HEK293T (cell line): Measurements from ENCODE around the gene SCYGR7.

Source experiments
- CTCF ChIA-PET: fragments of 350-600 bp; formaldehyde crosslinking; extraction: SDS; loops from one replicate; lab custom pipeline; 2021; ENCODE audit warnings: antibody characterized with exemption, inconsistent platforms; lab: Yijun Ruan, JAX
- POLR2A ChIA-PET: fragments of 350-600 bp; formaldehyde crosslinking; extraction: SDS; loops from one replicate; lab custom pipeline; 2020; ENCODE audit warnings: antibody characterized with exemption, inconsistent platforms; lab: Yijun Ruan, JAX
- DNase-seq: peaks from one replicate; pipeline ENCODE4 v3.0.0; 2012; ENCODE audit warnings: mixed read lengths; ENCODE audit errors: extremely low spot score
- ARNT ChIP-seq: fragments of 450-650 bp; IDR thresholded peaks from 2 replicates; pipeline ENCODE4 v1.6.1; 2017; ENCODE audit warnings: mild to moderate bottlenecking
- BHLHE40 ChIP-seq: fragments of 450-650 bp; IDR thresholded peaks from 2 replicates; pipeline ENCODE4 v1.6.1; 2016; ENCODE audit warnings: mild to moderate bottlenecking, moderate library complexity, borderline replicate concordance
- CTBP1 ChIP-seq: fragments of 450-650 bp; IDR thresholded peaks from 2 replicates; pipeline ENCODE4 v1.6.1; 2016; ENCODE audit warnings: borderline replicate concordance
- ELF4 ChIP-seq: fragments of 450-650 bp; IDR thresholded peaks from 2 replicates; pipeline ENCODE4 v1.6.1; 2017; ENCODE audit warnings: antibody characterized with exemption
- FOXA1 ChIP-seq: fragments of 450-650 bp; IDR thresholded peaks from 2 replicates; pipeline ENCODE4 v1.6.1; 2016; ENCODE audit warnings: mild to moderate bottlenecking
- FOXK2 ChIP-seq: fragments of 450-650 bp; IDR thresholded peaks from 2 replicates; pipeline ENCODE4 v1.6.1; 2016; ENCODE audit warnings: mild to moderate bottlenecking
- FOXM1 ChIP-seq: fragments of 450-650 bp; IDR thresholded peaks from 2 replicates; pipeline ENCODE4 v1.6.1; 2017; ENCODE audit warnings: mild to moderate bottlenecking, borderline replicate concordance
- HDGF ChIP-seq: fragments of 450-650 bp; IDR thresholded peaks from 2 replicates; pipeline ENCODE4 v1.6.1; 2017; ENCODE audit warnings: antibody characterized with exemption, borderline replicate concordance
- L3MBTL2 ChIP-seq: fragments of 450-650 bp; conservative IDR thresholded peaks from 2 replicates; pipeline ENCODE4 v1.6.1; 2016; ENCODE audit warnings: mild to moderate bottlenecking
- LEF1 ChIP-seq: fragments of 450-650 bp; IDR thresholded peaks from 2 replicates; pipeline ENCODE4 v1.6.1; 2017; ENCODE audit warnings: mild to moderate bottlenecking, borderline replicate concordance
- NFRKB ChIP-seq: fragments of 450-650 bp; IDR thresholded peaks from 2 replicates; pipeline ENCODE4 v1.6.1; 2016; ENCODE audit warnings: mild to moderate bottlenecking, moderate library complexity
- PKNOX1 ChIP-seq: fragments of 450-650 bp; IDR thresholded peaks from 2 replicates; pipeline ENCODE4 v1.6.1; 2016
- SP1 ChIP-seq: fragments of 450-650 bp; IDR thresholded peaks from 2 replicates; pipeline ENCODE4 v1.6.1; 2017
- SUZ12 ChIP-seq: fragments of 450-650 bp; IDR thresholded peaks from 2 replicates; pipeline ENCODE4 v1.6.1; 2016; ENCODE audit warnings: mild to moderate bottlenecking
- TARDBP ChIP-seq: fragments of 450-650 bp; IDR thresholded peaks from 2 replicates; pipeline ENCODE4 v1.6.1; 2016
- ZNF384 ChIP-seq: fragments of 450-650 bp; IDR thresholded peaks from 2 replicates; pipeline ENCODE4 v1.6.1; 2016

Gene SCYGR7

GRCh38 chr2:227728035-227728434 is at the start of gene SCYGR7:
Gene SCYGR7 (plus strand): TSS chr2:227728335. CDS start chr2:227728335, 0 bp downstream.
- ChIA-PET CTCF (no interaction called here), POLR2A (no interaction called here)
- no peak for DNase-seq
- TF ChIP-seq ARNT: no peak
- TF ChIP-seq FOXK2: no peak
- TF ChIP-seq HDGF: no peak
- no peak for TF ChIP-seq ZNF384
- TF ChIP-seq SUZ12: no peak
- no peak for TF ChIP-seq BHLHE40
- TF ChIP-seq FOXM1: no peak
- no peak for TF ChIP-seq L3MBTL2
- no peak for TF ChIP-seq FOXA1
- TF ChIP-seq TARDBP: no peak
- no peak for TF ChIP-seq NFRKB

- ChIA-PET CTCF (no interaction called here), POLR2A (no interaction called here)
- TF ChIP-seq NFRKB: no peak
- no peak for TF ChIP-seq SUZ12
- TF ChIP-seq FOXA1: no peak
- no peak for TF ChIP-seq ELF4
- TF ChIP-seq HDGF: no peak
- TF ChIP-seq FOXM1: no peak
- no peak for TF ChIP-seq CTBP1
- TF ChIP-seq BHLHE40: no peak
- TF ChIP-seq PKNOX1: no peak
- TF ChIP-seq SP1: no peak
- no peak for DNase-seq
These were observed 43.9 kb upstream of the SCYGR7 start for GRCh38 chr2:227684258-227684657.

- DNase-seq: no peak
- TF ChIP-seq FOXM1 (no peak), SP1 (no peak), L3MBTL2 (no peak), ZNF384 (no peak), SUZ12 (no peak), ARNT (no peak), FOXA1 (no peak), PKNOX1 (no peak), CTBP1 (no peak), HDGF (no peak), BHLHE40 (no peak), FOXK2 (no peak), LEF1 (no peak), NFRKB (no peak), ELF4 (no peak)
- ChIA-PET CTCF (no interaction called here), POLR2A (no interaction called here)
These were observed 40.9 kb upstream of the SCYGR7 start for GRCh38 chr2:227687189-227687588.

GRCh38 chr2:227696990-227697679 is 31.0 kb upstream of the SCYGR7 start:
- POLR2A ChIA-PET: no interaction called here
- CTCF ChIA-PET: interaction anchor here (0.7 to 1.0 kb wide), 3 partner anchors 39 to 67 kb away, joined by 3 read pairs; no protein-coding TSS in a partner anchor
- no peak for DNase-seq
- no peak for TF ChIP-seq FOXM1
- TF ChIP-seq SP1: no peak
- no peak for TF ChIP-seq ELF4
- TF ChIP-seq HDGF: no peak
- no peak for TF ChIP-seq TARDBP
- TF ChIP-seq CTBP1: no peak

GRCh38 chr2:227701556-227701955 is 26.6 kb upstream of the SCYGR7 start:
- no peak for TF ChIP-seq FOXA1
- no peak for TF ChIP-seq HDGF
- TF ChIP-seq ELF4: no peak
- TF ChIP-seq PKNOX1: no peak
- TF ChIP-seq CTBP1: no peak
- TF ChIP-seq TARDBP: no peak
- no peak for TF ChIP-seq L3MBTL2
- TF ChIP-seq FOXM1: no peak
- no peak for TF ChIP-seq LEF1
- TF ChIP-seq ZNF384: no peak
- TF ChIP-seq SUZ12: no peak
- no peak for TF ChIP-seq FOXK2
- no peak for TF ChIP-seq ARNT
- TF ChIP-seq NFRKB: no peak
- no peak for TF ChIP-seq BHLHE40
- TF ChIP-seq SP1: no peak
- no peak for DNase-seq
- ChIA-PET CTCF (no interaction called here), POLR2A (no interaction called here)

GRCh38 chr2:227703280-227703732 is 24.8 kb upstream of the SCYGR7 start:
- TF ChIP-seq FOXM1 (no peak), HDGF (no peak), TARDBP (no peak), L3MBTL2 (no peak), SP1 (no peak), ZNF384 (no peak), LEF1 (no peak)
- no peak for DNase-seq
- CTCF ChIA-PET: interaction anchor here (0.6 kb wide), 2 partner anchors 22 to 45 kb away, joined by 3 to 6 read pairs; no protein-coding TSS in a partner anchor
- POLR2A ChIA-PET: no interaction called here
